AML-193 (cell line): ENCODE data around the gene POU5F1.

Experiments used
- DNase-seq, 2 experiments: peaks; one replicate each; lab custom pipeline; 2025; lab: John Stamatoyannopoulos, UW

Gene POU5F1

DNA sequence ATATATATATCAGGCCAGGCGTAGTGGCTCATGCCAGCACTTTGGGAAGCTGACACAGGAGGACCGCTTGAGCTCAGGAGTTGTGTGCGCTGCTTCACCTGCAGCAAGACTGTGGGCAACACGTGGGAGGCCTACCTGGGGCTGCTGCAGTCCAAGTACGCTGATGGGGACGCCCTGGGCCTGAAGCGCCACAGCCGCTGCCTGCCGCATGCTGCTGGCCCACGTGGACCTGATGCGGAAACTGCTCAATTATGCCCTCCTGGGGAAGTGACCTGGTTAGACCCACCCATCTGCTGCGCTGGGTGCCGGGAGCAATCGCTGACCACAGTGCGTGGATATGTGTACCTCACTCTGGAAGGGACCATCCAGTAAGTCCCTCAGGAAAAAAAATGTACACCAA, 29.8 kb downstream of the POU5F1 start:
- DNase-seq: no peak

- no peak for DNase-seq
Measured at GRCh38 chr6:31139599-31139998, 30.9 kb downstream of the POU5F1 start.

- no peak for DNase-seq
Measured at GRCh38 chr6:31138982-31139381, 31.5 kb downstream of the POU5F1 start, which contains the start of gene PSORS1C2. Gene PSORS1C2, minus strand, starts transcription at chr6:31139066. Its CDS starts 40 bp downstream, at chr6:31139026.

- no peak for DNase-seq
Measured at GRCh38 chr6:31135710-31136109, 34.8 kb downstream of the POU5F1 start.

- DNase-seq: no peak
Measured at GRCh38 chr6:31132806-31133205, 37.7 kb downstream of the POU5F1 start.

DNA sequence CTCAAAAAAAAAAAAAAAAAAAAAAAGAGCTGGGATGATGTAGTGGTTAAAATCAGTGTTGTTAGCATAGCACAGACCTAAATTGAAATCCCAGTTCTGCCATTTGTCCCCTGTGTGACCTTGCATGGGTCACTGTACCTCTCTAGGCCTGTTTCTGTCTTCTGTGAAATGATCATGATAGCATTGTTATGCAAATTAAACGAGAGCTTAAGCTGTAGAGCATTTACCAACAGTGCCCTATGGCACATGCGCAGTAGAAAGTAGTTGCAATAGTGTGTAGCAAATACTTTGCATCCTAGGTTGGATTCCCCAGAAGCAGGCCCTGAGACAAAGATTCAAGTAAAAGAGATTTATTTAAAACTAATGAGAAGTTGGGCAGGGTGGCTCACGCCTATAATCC, 38.9 kb downstream of the POU5F1 start:
- DNase-seq: no peak

GRCh38 chr6:31130751-31131150, 39.7 kb downstream of the POU5F1 start:
- DNase-seq: no peak

DNA sequence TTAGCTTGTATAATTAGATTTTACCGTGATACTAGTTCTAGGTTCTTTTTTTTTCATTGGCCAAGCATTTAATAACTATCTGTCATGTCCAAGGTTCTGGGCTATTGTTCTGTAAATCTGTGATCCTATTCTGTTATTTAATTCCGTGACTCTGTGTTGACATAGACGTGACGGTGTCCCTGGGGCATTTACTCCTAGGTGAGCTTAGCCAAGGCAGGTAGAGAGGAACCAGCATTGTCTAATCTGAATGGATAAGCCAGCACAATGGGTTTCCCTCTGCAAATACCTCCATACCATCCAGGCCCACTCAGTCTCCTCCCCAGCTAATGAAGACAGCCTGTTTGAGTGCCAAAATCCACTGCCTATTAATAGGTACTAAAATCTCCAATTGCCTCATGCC, 41.4 kb downstream of the POU5F1 start:
- no peak for DNase-seq

- DNase-seq: peak; percentile 19 to 40
Measured at GRCh38 chr6:31128093-31128676, 42.3 kb downstream of the POU5F1 start.

DNA sequence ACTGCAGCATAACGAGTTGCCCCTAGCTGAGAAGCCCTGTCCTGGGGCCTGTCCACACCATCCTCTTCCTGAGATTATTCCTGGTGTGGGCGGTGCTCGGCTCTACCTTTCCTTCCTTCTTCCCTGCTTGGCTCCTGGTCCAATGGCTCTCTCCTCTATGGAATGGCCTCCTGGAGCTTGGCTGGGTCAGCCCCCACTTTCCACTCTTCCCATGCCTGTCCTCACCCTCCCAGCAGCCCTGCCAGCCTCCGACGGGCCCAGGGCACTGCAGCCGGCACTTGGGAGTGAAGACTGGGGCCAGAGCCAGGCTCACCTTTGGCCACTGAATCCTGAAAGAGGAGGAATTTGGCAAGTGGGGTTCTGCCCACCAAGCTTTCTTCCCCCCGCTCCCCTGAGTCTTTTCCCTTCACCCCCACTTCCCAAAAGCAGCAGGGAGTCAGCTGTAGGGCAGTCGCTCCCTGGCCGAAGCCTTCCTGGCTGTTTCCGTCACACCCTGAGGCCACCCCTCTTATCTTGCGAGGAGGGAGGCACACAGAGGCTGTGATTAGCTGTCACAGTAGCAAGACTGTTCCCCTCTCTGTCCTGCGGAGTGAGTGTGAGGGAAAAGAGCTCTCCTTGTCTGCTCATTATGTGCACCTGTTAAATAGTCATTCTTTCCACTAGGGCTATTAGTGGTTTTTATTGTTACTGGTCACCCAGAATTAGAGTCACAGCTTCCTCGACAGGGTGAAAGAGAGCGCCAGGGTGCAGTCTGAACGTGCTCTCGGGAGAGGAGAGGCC, 43.9 kb downstream of the POU5F1 start:
- DNase-seq: no peak

GRCh38 chr6:31125586-31126363, 44.7 kb downstream of the POU5F1 start:
- DNase-seq: no peak

- no peak for DNase-seq
Measured at GRCh38 chr6:31125162-31125561, 45.3 kb downstream of the POU5F1 start.

DNA sequence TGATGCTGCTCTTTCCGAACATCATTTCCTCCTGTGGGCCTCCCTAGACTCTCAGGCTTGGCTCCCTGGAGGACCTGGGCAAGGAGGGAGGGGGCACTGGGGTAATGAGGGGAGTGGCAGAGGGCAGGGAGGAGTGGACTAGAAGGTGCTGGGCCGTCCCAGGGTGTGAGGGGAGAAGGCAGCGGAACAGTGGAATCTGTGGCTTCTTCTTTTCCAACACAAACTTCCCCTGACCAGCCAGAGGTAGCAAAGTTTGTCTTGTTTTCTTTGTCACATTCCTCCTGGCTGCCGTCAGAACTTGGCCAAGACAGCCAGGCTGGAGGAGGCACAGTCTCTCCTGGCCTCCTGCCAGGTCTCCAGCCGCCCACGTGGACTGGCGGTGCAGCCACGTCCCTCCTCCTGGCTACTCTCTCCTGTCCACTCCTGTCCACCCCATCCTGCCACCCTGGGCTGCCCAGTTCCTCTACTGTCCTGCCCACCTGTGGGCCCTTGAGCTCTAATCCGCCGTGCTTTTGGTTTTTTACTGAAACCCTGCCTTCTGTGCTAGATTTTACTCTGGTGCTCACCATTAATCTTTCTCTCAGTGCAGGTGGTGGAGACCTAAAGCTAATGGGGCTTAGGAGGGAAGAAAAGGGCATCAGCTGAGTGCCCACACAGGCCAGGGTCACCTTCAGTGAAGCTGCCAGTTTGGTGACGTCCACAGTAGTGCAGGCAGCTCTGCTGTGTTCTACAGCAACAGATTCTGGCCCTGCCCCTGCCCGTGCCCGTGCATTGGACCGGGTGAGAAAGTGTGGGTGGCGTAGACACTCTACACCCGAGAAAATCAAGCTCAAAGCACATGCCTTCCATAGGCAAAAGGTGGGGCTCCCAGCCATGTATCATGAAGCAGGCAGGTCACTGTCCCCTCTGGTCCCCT, 47.4 kb downstream of the POU5F1 start:
- DNase-seq: no peak

GRCh38 chr6:31121131-31121790, 49.2 kb downstream of the POU5F1 start:
- no peak for DNase-seq

DNA sequence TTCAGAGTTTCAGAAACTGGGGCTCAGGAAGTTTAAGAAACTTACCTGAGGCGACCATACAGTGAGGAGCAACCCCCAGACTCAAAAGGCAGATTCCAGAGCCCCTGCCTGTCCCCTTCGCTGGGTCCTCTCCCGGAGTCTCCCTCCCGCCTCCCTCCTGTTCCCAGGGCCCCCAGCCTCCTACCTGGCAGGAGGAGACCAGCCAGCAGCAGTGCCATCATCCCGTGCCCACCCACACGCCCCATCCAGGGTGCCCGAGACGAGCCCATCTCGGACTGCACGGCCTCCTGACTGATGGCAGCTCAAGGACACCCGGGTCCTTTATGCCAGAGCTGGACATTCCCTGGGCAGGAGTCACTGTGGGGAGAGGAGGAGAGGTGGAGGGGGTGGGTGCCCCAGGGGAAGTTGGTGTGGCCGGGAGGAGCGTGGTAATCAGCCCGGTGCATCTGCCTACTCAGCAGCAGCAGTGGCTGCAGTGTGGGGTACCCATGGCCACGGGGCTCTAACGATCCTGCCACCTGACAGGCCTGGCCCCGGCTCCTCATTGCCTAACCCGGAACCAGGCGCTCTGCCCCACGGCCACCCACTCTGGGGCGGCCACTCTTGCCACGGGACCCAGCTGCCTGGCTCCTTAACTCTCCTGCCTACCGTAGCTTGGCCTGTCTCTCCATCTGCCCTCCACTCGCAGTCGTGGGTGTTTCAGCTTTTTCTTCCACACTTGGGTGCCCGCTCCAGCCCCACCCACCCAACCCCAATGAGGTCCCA, 50.1 kb downstream of the POU5F1 start, which contains the start of gene CDSN:
CDSN (minus strand) TSS at position 296 of the 765 bp plus-strand sequence; CDS start at position 269, 27 bp downstream.
- no peak for DNase-seq

DNA sequence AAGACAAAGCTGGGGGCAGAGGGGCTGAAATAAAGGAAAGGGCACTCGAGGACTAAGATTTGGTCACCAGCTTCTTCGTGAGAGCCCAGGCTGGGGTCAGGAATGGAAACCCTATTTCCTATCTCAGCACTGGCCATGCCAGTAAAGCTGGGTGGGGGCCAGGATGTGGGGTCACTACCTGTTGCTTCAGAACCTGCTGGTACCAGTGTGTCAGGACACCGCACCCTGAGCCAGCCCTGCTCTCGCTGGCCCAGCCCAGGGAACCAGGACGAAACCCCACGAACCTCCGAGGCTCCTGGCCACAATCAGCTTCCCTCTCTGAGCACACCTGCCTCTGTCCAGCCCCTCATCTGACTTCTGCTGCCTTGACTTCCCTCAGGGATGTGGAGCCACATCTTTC, 52.3 kb downstream of the POU5F1 start:
- no peak for DNase-seq

DNA sequence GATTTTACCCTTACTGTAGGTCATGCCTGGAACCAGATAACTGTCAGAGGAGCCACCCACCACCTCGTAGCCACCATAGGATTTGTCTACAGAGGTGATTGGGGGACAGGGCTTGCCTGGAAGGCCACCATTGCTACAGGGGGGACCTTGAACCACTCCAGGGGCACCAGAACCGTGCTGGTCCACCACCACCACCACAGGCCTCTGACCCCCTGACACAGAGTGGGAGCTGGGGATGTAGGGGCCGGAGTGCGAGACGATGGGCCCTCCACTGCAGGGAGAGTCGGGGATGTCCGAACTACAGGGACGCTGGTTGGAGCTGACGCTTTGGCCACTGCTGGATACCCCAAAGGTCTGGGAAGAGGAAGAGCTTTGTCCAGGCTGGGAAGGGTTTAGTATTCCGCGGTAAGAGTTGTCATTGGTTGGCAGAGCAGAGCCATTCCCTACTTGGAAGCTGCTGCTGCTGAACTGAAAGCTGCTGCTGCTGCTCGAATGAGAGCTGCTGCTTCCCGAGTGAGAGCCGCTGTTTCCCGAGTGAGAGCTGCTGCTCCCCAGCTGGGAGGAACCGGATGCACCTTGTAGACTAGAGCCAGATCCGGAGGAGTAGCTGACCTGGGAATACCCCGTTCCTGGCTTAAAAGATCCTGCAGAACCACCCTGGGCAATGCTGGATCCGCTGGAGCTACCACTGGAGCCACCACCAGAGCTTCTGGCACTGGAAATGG, 53.7 kb downstream of the POU5F1 start:
- no peak for DNase-seq

DNA sequence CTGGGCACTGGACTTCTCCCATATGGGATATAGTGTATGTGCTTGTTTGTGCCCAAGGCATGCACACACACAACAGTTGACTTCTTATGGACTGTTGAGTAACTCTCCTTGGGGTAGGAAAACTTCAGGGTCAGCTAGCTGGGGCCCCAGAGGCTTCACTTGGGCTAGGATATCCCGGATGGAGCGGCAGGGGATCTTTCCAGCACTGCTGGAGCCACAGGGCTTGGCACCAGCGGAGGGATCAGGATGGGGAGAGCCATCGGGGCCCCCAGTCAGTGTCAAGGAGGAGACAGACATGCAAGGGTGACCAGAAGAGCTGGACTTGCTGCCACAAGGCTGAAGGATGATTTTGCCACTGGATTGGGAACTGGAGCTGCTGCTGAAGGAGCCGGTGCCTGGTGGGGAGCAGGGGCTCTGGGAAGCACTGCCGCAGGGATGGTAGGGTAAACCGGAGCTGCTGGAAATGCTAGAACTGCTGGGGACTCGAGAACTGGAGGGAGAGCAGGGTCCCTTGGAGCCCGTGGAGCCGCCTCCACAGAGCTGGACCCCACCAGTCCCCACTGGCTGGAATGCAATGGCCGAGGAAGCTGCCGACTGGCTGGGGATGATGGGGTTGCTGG, 54.4 kb downstream of the POU5F1 start:
- DNase-seq: no peak
